Astrocyte of the cerebellum (primary cell): ENCODE data around the gene C1orf159.

Source experiments
- DNase-seq: peaks from one replicate; pipeline ENCODE4 v3.0.0-alpha.2; 2011; ENCODE audit warnings: low read depth
- H3K4me3 ChIP-seq: 2 replicates; pipeline ENCODE4 v1.5.1; 2011; ENCODE audit warnings: mild to moderate bottlenecking, low read depth, low read length, moderate library complexity
- CTCF ChIP-seq: IDR thresholded peaks from 2 replicates; pipeline ENCODE4 v1.5.1; 2012; ENCODE audit warnings: low read length, low read depth, moderate library complexity, mild to moderate bottlenecking; ENCODE audit errors: missing control alignments
- in situ Hi-C: cut with HindIII; loops from 2 replicates; pipeline ENCODE4 v1.10.0; 2017; ENCODE audit warnings: low sequenced_read_pairs

Gene C1orf159

GRCh38 chr1:1088801-1089680 lies 26.8 kb downstream of the C1orf159 start:
- no peak for TF ChIP-seq CTCF
- H3K4me3 ChIP-seq, result no peak overlapping the region
- no peak for DNase-seq
- in situ Hi-C loops, result no loop called here

- H3K4me3 ChIP-seq, result no peak overlapping the region
- no peak for DNase-seq
- no peak for TF ChIP-seq CTCF
- in situ Hi-C loops, result no loop called here
These were observed 27.7 kb downstream of the C1orf159 start for GRCh38 chr1:1088029-1088800.

GRCh38 chr1:1087351-1088028 lies 28.4 kb downstream of the C1orf159 start:
- in situ Hi-C loops, result no loop called here
- no peak for DNase-seq
- no peak for TF ChIP-seq CTCF
- no peak overlapping the region for H3K4me3 ChIP-seq

- H3K4me3 ChIP-seq, result no peak overlapping the region
- in situ Hi-C loops, result no loop called here
- DNase-seq, result no peak
- TF ChIP-seq CTCF, result no peak
These were observed 29.0 kb downstream of the C1orf159 start for GRCh38 chr1:1086911-1087341.

GRCh38 chr1:1085911-1086841 lies 29.7 kb downstream of the C1orf159 start:
- no peak overlapping the region for H3K4me3 ChIP-seq
- no peak for DNase-seq
- TF ChIP-seq CTCF, result no peak
- in situ Hi-C loops, result no loop called here
